CD8-positive, alpha-beta memory T cell (primary cell): ENCODE measurements around the gene ITCH. TPM values are rescaled to one million over a fixed set of nuclear protein-coding genes. Genes with fewer than 3 reads are reported as not detected.
A peak's percentile ranks its signal among the peaks of the same experiment; 100 is the strongest.

Experiments
- CTCF ChIA-PET: fragments of 350-600 bp; sonication (Branson Sonifier 250); formaldehyde crosslinking; loops from one replicate; lab custom pipeline; 2021; ENCODE audit warnings: antibody characterized with exemption; lab: Charles Lee
- POLR2A ChIA-PET: fragments of 350-600 bp; sonication (Branson Sonifier 250); formaldehyde crosslinking; loops from one replicate; lab custom pipeline; 2021; ENCODE audit warnings: antibody characterized with exemption; lab: Charles Lee
- DNase-seq, 5 donors: peaks; one replicate each; pipeline versions ENCODE4 v3.0.0 to v3.0.0-alpha.2; 2020 to 2022; ENCODE audit warnings: mixed read lengths in 1 of 5
- H3K27ac ChIP-seq: one replicate; pipeline ENCODE4 v1.7.0; 2013; ENCODE audit warnings: low read depth, mild to moderate bottlenecking, low read length, moderate library complexity
- H3K27me3 ChIP-seq: 2 replicates; pipeline ENCODE4 v1.7.0; 2013; ENCODE audit warnings: low read length, mild to moderate bottlenecking; ENCODE audit not compliant: insufficient read depth, poor library complexity, severe bottlenecking
- H3K36me3 ChIP-seq: 2 replicates; pipeline ENCODE4 v1.7.0; 2013; ENCODE audit warnings: mild to moderate bottlenecking, low read length, moderate library complexity; ENCODE audit not compliant: insufficient read depth
- H3K4me1 ChIP-seq: 2 replicates; pipeline ENCODE4 v1.7.0; 2013; ENCODE audit warnings: mild to moderate bottlenecking, low read length, moderate library complexity; ENCODE audit not compliant: insufficient read depth
- H3K4me3 ChIP-seq: 2 replicates; pipeline ENCODE4 v1.7.0; 2013; ENCODE audit warnings: mild to moderate bottlenecking, low read length
- H3K9me3 ChIP-seq: 2 replicates; pipeline ENCODE4 v1.7.0; 2013; ENCODE audit warnings: mild to moderate bottlenecking, low read length
- H3K27ac Mint-ChIP-seq, 8 donors: one replicate each; pipeline ENCODE4 v1.8.0; 2020 to 2021; ENCODE audit warnings: mixed read lengths in 8 of 8, mild to moderate bottlenecking in 6 of 8, inconsistent platforms in 3 of 8, moderate library complexity in 3 of 8
- H3K27me3 Mint-ChIP-seq, 2 donors: one replicate each; pipeline ENCODE4 v1.8.0; 2020 to 2021; ENCODE audit warnings: mixed read lengths in 2 of 2, mild to moderate bottlenecking in 1 of 2, moderate library complexity in 1 of 2
- H3K36me3 Mint-ChIP-seq, 3 donors: one replicate each; pipeline ENCODE4 v1.8.0; 2020 to 2021; ENCODE audit warnings: mixed read lengths in 3 of 3, inconsistent platforms in 1 of 3, mild to moderate bottlenecking in 1 of 3
- H3K4me1 Mint-ChIP-seq, 3 donors: one replicate each; pipeline ENCODE4 v1.8.0; 2020 to 2021; ENCODE audit warnings: mixed read lengths in 3 of 3, inconsistent platforms in 1 of 3, mild to moderate bottlenecking in 1 of 3
- H3K4me3 Mint-ChIP-seq, 7 donors: one replicate each; pipeline ENCODE4 v1.8.0; 2020 to 2021; ENCODE audit warnings: mixed read lengths in 7 of 7, mild to moderate bottlenecking in 6 of 7, moderate library complexity in 4 of 7, inconsistent platforms in 2 of 7
- H3K9me3 Mint-ChIP-seq, 5 donors: one replicate each; pipeline ENCODE4 v1.8.0; 2020 to 2022; ENCODE audit warnings: mixed read lengths in 5 of 5, mild to moderate bottlenecking in 3 of 5, moderate library complexity in 2 of 5, inconsistent platforms in 1 of 5
- polyA plus RNA-seq: library from polyadenylated mRNA; unstranded; fragments of 300-500 nt; fragmentation: Illumina TruSeq; gene quantifications from one replicate; pipeline ENCODE4 v1.2.3, GENCODE V29; 2021
- total RNA-seq, 2 experiments: library from RNA; stranded (reverse); gene quantifications; one replicate each; pipeline ENCODE4 v1.2.3, GENCODE V29; 2021

ITCH gene
- total RNA-seq (10 to 100 TPM; 45.6 to 51.7 TPM), polyA plus RNA-seq (38.0 TPM)

DNA sequence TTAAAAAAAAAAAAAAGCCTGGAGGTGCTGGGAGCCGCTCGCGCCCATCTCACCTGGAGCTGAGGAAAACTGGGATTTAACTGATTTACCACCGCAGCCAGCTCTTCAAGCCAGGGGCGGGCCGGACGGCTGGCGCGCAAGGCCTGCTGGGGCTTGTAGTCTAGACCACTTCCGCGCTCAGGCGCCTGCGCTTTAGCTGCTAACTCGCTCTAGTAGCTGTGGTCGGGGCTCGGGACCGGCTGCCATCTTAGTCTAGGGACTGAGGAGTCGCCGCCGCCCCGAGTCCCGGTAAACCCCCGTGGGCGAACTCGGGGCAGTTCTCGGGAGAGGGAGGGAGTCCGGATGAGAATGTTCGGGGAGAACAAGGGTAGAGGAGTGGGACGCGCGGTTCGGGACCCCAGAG lies at the start of gene ITCH:
Gene ITCH (plus strand): TSS at position 212 of the 403 bp plus-strand sequence. CDS start 30,539 bp downstream, outside the sequence.
- DNase-seq, result peak; percentile 86 to 95 (median 87)
- Mint-ChIP-seq H3K9me3 (no peaks in the 10 kb centered on the region), H3K36me3 (peaks cover 7 to 17% (median 7%) of the 10 kb centered on the region in 3 donors), H3K4me3 (peak within 1 kb of the TSS; percentile 93 to 100 (median 99)), H3K4me1 (peaks cover 36 to 50% (median 47%) of the 10 kb centered on the region in 3 donors), H3K27me3 (peaks cover 0 to 1% of the 10 kb centered on the region in 2 donors), H3K27ac (peak within 1 kb of the TSS; percentile 86 to 100 (median 100))
- Histone ChIP-seq H3K4me1 (peaks cover 44% of the 10 kb centered on the region), H3K9me3 (no peaks in the 10 kb centered on the region), H3K27me3 (no peaks in the 10 kb centered on the region), H3K4me3 (peak within 1 kb of the TSS; percentile 72), H3K27ac (peak within 1 kb of the TSS; percentile 87), H3K36me3 (no peaks in the 10 kb centered on the region)
- ChIA-PET POLR2A (interaction anchor here (0.6 to 2.1 kb wide), 5 partner anchors 106 to 1591 kb away, joined by 3 to 6 read pairs (median 3); partner anchors contain the start of genes DYNLRB1, MAP1LC3A and SCAND1), CTCF (interaction anchor here (0.9 to 2.9 kb wide), 3 partner anchors 11 to 124 kb away, joined by 3 to 22 read pairs (median 3); no protein-coding TSS in a partner anchor)

DNA sequence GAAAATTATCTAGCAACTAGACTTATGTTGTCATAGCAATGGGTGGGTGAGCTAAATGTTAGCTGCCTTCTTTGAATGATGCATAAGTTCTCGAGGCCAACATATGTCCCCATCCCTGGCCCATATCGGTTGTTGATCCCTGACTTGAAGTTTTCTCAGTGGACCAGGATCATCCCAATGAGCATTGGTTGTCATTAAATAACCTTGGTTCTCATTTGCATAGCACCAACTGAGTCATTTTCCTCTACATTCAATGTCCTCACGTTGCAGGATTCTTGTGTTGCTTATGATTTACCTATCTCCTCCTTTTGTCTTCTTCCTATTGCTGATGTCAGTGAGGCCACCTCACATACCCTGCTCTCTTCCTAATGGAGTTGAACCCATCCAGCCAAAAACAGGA lies 47.8 kb upstream of the ITCH start:
- H3K27me3 Mint-ChIP-seq, result peaks cover 2 to 24% of the 10 kb centered on the region in 2 donors
- H3K4me3 Mint-ChIP-seq, result no peak overlapping the region
- ChIA-PET POLR2A (no interaction called here), CTCF (interaction anchor here (1.5 kb wide), 1 partner anchor 455 kb away, joined by 4 read pairs; no protein-coding TSS in a partner anchor)
- Histone ChIP-seq H3K36me3 (no peaks in the 10 kb centered on the region), H3K9me3 (no peaks in the 10 kb centered on the region), H3K27me3 (peaks cover 7% of the 10 kb centered on the region), H3K27ac (no peak overlapping the region), H3K4me1 (peaks cover 9% of the 10 kb centered on the region), H3K4me3 (no peak overlapping the region)
- peaks cover 6 to 13% (median 12%) of the 10 kb centered on the region in 3 donors for H3K4me1 Mint-ChIP-seq
- no peak overlapping the region for H3K27ac Mint-ChIP-seq
- H3K36me3 Mint-ChIP-seq, result no peaks in the 10 kb centered on the region
- DNase-seq, result no peak
- no peaks in the 10 kb centered on the region for H3K9me3 Mint-ChIP-seq

GRCh38 chr20:34316196-34316814 lies 46.8 kb upstream of the ITCH start:
- H3K9me3 ChIP-seq, result no peaks in the 10 kb centered on the region
- no peaks in the 10 kb centered on the region for H3K36me3 ChIP-seq
- H3K27me3 Mint-ChIP-seq, result peaks cover 4 to 24% of the 10 kb centered on the region in 2 donors
- peaks cover 7% of the 10 kb centered on the region for H3K27me3 ChIP-seq
- H3K27ac Mint-ChIP-seq, result peak overlapping the region in 1 of 8 donors; percentile 26
- no peaks in the 10 kb centered on the region for H3K36me3 Mint-ChIP-seq
- CTCF ChIA-PET, result no interaction called here
- H3K4me3 ChIP-seq, result no peak overlapping the region
- POLR2A ChIA-PET, result interaction anchor here (0.6 kb wide), 1 partner anchor 42 kb away, joined by 3 read pairs; no protein-coding TSS in a partner anchor
- DNase-seq, result no peak
- no peaks in the 10 kb centered on the region for H3K9me3 Mint-ChIP-seq
- H3K4me1 ChIP-seq, result peaks cover 9% of the 10 kb centered on the region
- H3K27ac ChIP-seq, result no peak overlapping the region
- peaks cover 6 to 13% (median 12%) of the 10 kb centered on the region in 3 donors for H3K4me1 Mint-ChIP-seq
- no peak overlapping the region for H3K4me3 Mint-ChIP-seq

- no peaks in the 10 kb centered on the region for H3K9me3 Mint-ChIP-seq
- ChIA-PET CTCF (no interaction called here), POLR2A (no interaction called here)
- peaks cover 4 to 20% of the 10 kb centered on the region in 2 donors for H3K27me3 Mint-ChIP-seq
- H3K27ac Mint-ChIP-seq, result no peak overlapping the region
- Histone ChIP-seq H3K36me3 (no peaks in the 10 kb centered on the region), H3K4me3 (no peak overlapping the region), H3K27ac (no peak overlapping the region), H3K27me3 (no peaks in the 10 kb centered on the region), H3K9me3 (no peaks in the 10 kb centered on the region), H3K4me1 (no peaks in the 10 kb centered on the region)
- no peak for DNase-seq
- no peaks in the 10 kb centered on the region for H3K36me3 Mint-ChIP-seq
- peaks cover 0 to 2% (median 0%) of the 10 kb centered on the region in 3 donors for H3K4me1 Mint-ChIP-seq
- no peak overlapping the region for H3K4me3 Mint-ChIP-seq
These were observed 44.2 kb upstream of the ITCH start for GRCh38 chr20:34318609-34319443.

DNA sequence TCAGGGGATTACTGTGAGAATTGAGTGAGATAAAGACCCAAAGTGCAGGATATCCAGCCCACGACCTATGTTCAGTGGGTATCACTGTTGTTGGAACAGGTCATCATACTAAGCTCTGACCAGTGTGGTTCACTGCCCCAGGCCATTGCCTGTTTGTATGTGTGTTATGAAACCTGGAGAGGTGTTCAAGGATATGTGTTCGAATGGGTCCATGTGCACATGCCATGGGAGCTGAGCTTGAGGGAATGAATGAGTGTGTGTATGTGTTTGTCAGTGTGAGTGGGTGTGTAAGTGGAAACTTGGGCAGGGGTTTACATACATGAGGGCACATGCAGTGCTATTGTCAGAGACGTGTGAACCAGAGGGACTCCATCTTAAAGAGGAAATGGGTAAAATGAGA lies 42.2 kb upstream of the ITCH start:
- peaks cover 9% of the 10 kb centered on the region for H3K4me1 ChIP-seq
- Mint-ChIP-seq H3K4me3 (no peak overlapping the region), H3K27ac (no peak overlapping the region), H3K36me3 (no peaks in the 10 kb centered on the region), H3K27me3 (peaks cover 4 to 24% of the 10 kb centered on the region in 2 donors), H3K4me1 (peaks cover 0 to 12% (median 9%) of the 10 kb centered on the region in 3 donors), H3K9me3 (no peaks in the 10 kb centered on the region)
- H3K27me3 ChIP-seq, result no peaks in the 10 kb centered on the region
- no peak overlapping the region for H3K4me3 ChIP-seq
- H3K36me3 ChIP-seq, result no peaks in the 10 kb centered on the region
- ChIA-PET POLR2A (no interaction called here), CTCF (no interaction called here)
- no peak overlapping the region for H3K27ac ChIP-seq
- no peaks in the 10 kb centered on the region for H3K9me3 ChIP-seq
- no peak for DNase-seq

- POLR2A ChIA-PET, result no interaction called here
- no peak for DNase-seq
- Histone ChIP-seq H3K27ac (no peak overlapping the region), H3K9me3 (no peaks in the 10 kb centered on the region), H3K4me3 (no peak overlapping the region), H3K27me3 (no peaks in the 10 kb centered on the region), H3K4me1 (peaks cover 9% of the 10 kb centered on the region), H3K36me3 (no peaks in the 10 kb centered on the region)
- Mint-ChIP-seq H3K36me3 (no peaks in the 10 kb centered on the region), H3K4me3 (no peak overlapping the region), H3K4me1 (peaks cover 0 to 12% (median 9%) of the 10 kb centered on the region in 3 donors), H3K27ac (peak overlapping the region in 1 of 8 donors; percentile 63), H3K27me3 (peaks cover 4 to 26% of the 10 kb centered on the region in 2 donors), H3K9me3 (no peaks in the 10 kb centered on the region)
- CTCF ChIA-PET, result interaction anchor here (0.9 to 1.5 kb wide), 2 partner anchors 10 to 448 kb away, joined by 3 to 12 read pairs; no protein-coding TSS in a partner anchor
These were observed 40.6 kb upstream of the ITCH start for GRCh38 chr20:34322267-34323105.

DNA sequence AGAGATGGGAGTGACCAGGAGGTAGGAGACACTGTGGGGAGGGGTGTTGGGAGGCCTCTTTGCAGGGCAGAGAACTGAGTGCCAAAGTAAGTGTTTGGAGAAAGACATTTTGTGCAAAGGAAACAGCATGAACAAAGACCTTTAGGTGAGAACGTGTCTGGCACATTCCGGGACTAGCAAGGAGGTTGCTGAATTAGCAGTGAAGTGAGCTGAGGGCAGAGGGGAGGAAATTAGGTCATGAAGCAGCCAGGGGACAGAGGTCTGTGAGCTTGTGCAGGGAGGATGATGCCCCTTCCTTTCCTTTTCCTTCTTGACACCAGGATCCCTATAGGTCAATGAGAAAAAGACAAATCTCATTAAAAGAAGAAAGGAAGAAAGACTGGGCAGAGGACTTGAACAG lies 38.5 kb upstream of the ITCH start:
- H3K27me3 ChIP-seq, result no peaks in the 10 kb centered on the region
- POLR2A ChIA-PET, result no interaction called here
- no peaks in the 10 kb centered on the region for H3K9me3 Mint-ChIP-seq
- peak overlapping the region in 4 of 7 donors; percentile 41 to 63 (median 49) for H3K4me3 Mint-ChIP-seq
- DNase-seq, result peak in 3 of 5 donors; percentile 6 to 28 (median 12)
- H3K4me3 ChIP-seq, result no peak overlapping the region
- CTCF ChIA-PET, result interaction anchor here (1.9 kb wide), 1 partner anchor 12 kb away, joined by 8 read pairs; no protein-coding TSS in a partner anchor
- no peaks in the 10 kb centered on the region for H3K9me3 ChIP-seq
- peaks cover 9% of the 10 kb centered on the region for H3K4me1 ChIP-seq
- peaks cover 0 to 12% (median 9%) of the 10 kb centered on the region in 3 donors for H3K4me1 Mint-ChIP-seq
- no peak overlapping the region for H3K27ac ChIP-seq
- no peaks in the 10 kb centered on the region for H3K36me3 Mint-ChIP-seq
- peaks cover 4 to 26% of the 10 kb centered on the region in 2 donors for H3K27me3 Mint-ChIP-seq
- no peaks in the 10 kb centered on the region for H3K36me3 ChIP-seq
- peak overlapping the region in 7 of 8 donors; percentile 52 to 95 (median 87) for H3K27ac Mint-ChIP-seq
